Keratinocyte (primary cell): ENCODE measurements around the gene PISD.

Source experiments
- EZH2 ChIP-seq: IDR thresholded peaks from one replicate; pipeline ENCODE4 v1.6.1; 2012; ENCODE audit warnings: inconsistent platforms, mild to moderate bottlenecking, low read length, moderate library complexity
- TF ChIP-seq, protein P1 (sequence below), 3 experiments: IDR thresholded peaks in 1 of 3; conservative IDR thresholded peaks in 1 of 3; optimal IDR thresholded peaks in 1 of 3; 2 replicates in 2 of 3; 3 replicates in 1 of 3; pipeline versions ENCODE3 to v1.5.1; 2011; ENCODE audit warnings: low read length in 3 of 3, mild to moderate bottlenecking in 3 of 3, moderate library complexity in 2 of 3, control low read depth in 1 of 3, inconsistent platforms in 1 of 3; ENCODE audit not compliant: insufficient read depth in 2 of 3; ENCODE audit errors: extremely low read depth in 1 of 3

DNA sequence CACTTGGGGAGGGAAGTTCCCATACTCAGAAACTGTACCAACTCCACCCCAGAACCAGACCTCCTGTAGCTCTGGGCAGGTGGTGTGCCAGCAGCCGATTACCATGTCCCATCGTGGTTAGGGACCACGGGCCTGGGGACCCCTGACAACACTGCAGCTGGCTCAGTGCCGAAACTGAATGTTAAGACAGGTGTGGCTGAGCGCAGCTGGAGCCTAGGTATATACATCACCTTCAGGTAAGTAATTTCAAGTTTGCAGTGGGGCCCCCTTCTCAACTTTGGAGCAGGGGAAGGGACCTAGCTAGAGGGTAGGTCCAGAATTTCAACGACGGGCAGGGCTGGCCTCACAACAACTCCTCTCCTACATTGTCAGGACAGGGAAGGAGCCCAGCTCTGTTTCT, 20.7 kb upstream of the PISD start:
- TF ChIP-seq, protein P1, sequence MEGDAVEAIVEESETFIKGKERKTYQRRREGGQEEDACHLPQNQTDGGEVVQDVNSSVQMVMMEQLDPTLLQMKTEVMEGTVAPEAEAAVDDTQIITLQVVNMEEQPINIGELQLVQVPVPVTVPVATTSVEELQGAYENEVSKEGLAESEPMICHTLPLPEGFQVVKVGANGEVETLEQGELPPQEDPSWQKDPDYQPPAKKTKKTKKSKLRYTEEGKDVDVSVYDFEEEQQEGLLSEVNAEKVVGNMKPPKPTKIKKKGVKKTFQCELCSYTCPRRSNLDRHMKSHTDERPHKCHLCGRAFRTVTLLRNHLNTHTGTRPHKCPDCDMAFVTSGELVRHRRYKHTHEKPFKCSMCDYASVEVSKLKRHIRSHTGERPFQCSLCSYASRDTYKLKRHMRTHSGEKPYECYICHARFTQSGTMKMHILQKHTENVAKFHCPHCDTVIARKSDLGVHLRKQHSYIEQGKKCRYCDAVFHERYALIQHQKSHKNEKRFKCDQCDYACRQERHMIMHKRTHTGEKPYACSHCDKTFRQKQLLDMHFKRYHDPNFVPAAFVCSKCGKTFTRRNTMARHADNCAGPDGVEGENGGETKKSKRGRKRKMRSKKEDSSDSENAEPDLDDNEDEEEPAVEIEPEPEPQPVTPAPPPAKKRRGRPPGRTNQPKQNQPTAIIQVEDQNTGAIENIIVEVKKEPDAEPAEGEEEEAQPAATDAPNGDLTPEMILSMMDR (optimal IDR thresholded peaks at IDR 0.05 in 1 of 3, IDR thresholded peaks at IDR 0.05 in 1 of 3, conservative IDR thresholded peaks at IDR 0.05 in 1 of 3; ENCODE audit: extremely low read depth in 1 of 3, insufficient read depth in 2 of 3, low read length in 3 of 3), result no peak
- TF ChIP-seq EZH2, result no peak
